Trophoblast cell (in vitro differentiated cells and primary cell): ENCODE data around the gene RIN2.

ENCODE experiments used
- DNase-seq, 2 donors: peaks; one replicate each; pipeline ENCODE4 v3.0.0-alpha.2; 2016
- H2AFZ ChIP-seq: 2 replicates; pipeline ENCODE4 v1.6.1; 2013; ENCODE audit warnings: low read length, moderate library complexity, mild to moderate bottlenecking; ENCODE audit not compliant: insufficient read depth, poor library complexity
- H2AK5ac ChIP-seq: 2 replicates; pipeline ENCODE4 v1.6.1; 2013; ENCODE audit warnings: mild to moderate bottlenecking, low read length
- H2BK120ac ChIP-seq: 2 replicates; pipeline ENCODE4 v1.6.1; 2013; ENCODE audit warnings: low read length, mild to moderate bottlenecking, moderate library complexity; ENCODE audit not compliant: insufficient read depth, poor library complexity
- H2BK12ac ChIP-seq: 2 replicates; pipeline ENCODE4 v1.6.1; 2013; ENCODE audit warnings: mild to moderate bottlenecking, low read length, moderate library complexity
- H2BK5ac ChIP-seq: 2 replicates; pipeline ENCODE4 v1.6.1; 2013; ENCODE audit warnings: low read length, low read depth, moderate library complexity, mild to moderate bottlenecking; ENCODE audit not compliant: poor library complexity
- H3K14ac ChIP-seq: 2 replicates; pipeline ENCODE4 v1.6.1; 2013; ENCODE audit warnings: mild to moderate bottlenecking, low read length
- H3K18ac ChIP-seq: 2 replicates; pipeline ENCODE4 v1.6.1; 2013; ENCODE audit warnings: mild to moderate bottlenecking, low read length
- H3K23ac ChIP-seq: 2 replicates; pipeline ENCODE4 v1.6.1; 2013; ENCODE audit warnings: low read length
- H3K27ac ChIP-seq: 2 replicates; pipeline ENCODE4 v1.5.1; 2013; ENCODE audit warnings: low read depth, mild to moderate bottlenecking, inconsistent platforms, low read length, moderate library complexity
- H3K27me3 ChIP-seq: 2 replicates; pipeline ENCODE4 v1.6.1; 2013; ENCODE audit warnings: inconsistent platforms, mild to moderate bottlenecking, low read length, moderate library complexity; ENCODE audit not compliant: insufficient read depth
- H3K36me3 ChIP-seq, 2 experiments: 1 replicate in 1 of 2; 2 replicates in 1 of 2; pipeline ENCODE4 v1.6.1; 2013; ENCODE audit warnings: low read length in 2 of 2, mild to moderate bottlenecking in 2 of 2, moderate library complexity in 1 of 2; ENCODE audit not compliant: insufficient read depth in 2 of 2, control insufficient read depth in 1 of 2
- H3K4ac ChIP-seq: 2 replicates; pipeline ENCODE4 v1.6.1; 2013; ENCODE audit warnings: low read depth, mild to moderate bottlenecking, low read length, moderate library complexity
- H3K4me1 ChIP-seq, 2 experiments: 1 replicate in 1 of 2; 2 replicates in 1 of 2; pipeline ENCODE4 v1.6.1; 2013; ENCODE audit warnings: low read length in 2 of 2, mild to moderate bottlenecking in 2 of 2, moderate library complexity in 1 of 2; ENCODE audit not compliant: insufficient read depth in 2 of 2, control insufficient read depth in 1 of 2
- H3K4me2 ChIP-seq: 2 replicates; pipeline ENCODE4 v1.6.1; 2013; ENCODE audit warnings: inconsistent platforms, mild to moderate bottlenecking, low read length, moderate library complexity
- H3K4me3 ChIP-seq: 2 replicates; pipeline ENCODE4 v1.5.1; 2013; ENCODE audit warnings: mild to moderate bottlenecking, low read depth, low read length, inconsistent platforms
- H3K79me1 ChIP-seq: one replicate; pipeline ENCODE4 v1.6.1; 2013; ENCODE audit warnings: low read length
- H3K79me2 ChIP-seq: 2 replicates; pipeline ENCODE4 v1.6.1; 2013; ENCODE audit warnings: low read length, mild to moderate bottlenecking; ENCODE audit not compliant: control insufficient read depth, insufficient read depth, poor library complexity
- H3K9ac ChIP-seq: 2 replicates; pipeline ENCODE4 v1.6.1; 2013; ENCODE audit warnings: mild to moderate bottlenecking, low read length
- H3K9me3 ChIP-seq: 2 replicates; pipeline ENCODE4 v1.6.1; 2013; ENCODE audit warnings: low read depth, mild to moderate bottlenecking, control low read depth, inconsistent platforms, low read length; ENCODE audit not compliant: insufficient read depth
- H4K12ac ChIP-seq: 2 replicates; pipeline ENCODE4 v1.6.1; 2013; ENCODE audit warnings: low read depth, mild to moderate bottlenecking, low read length, moderate library complexity
- H4K8ac ChIP-seq: 2 replicates; pipeline ENCODE4 v1.6.1; 2013; ENCODE audit warnings: low read depth, mild to moderate bottlenecking, low read length, moderate library complexity
- H4K91ac ChIP-seq: one replicate; pipeline ENCODE4 v1.6.1; 2013; ENCODE audit warnings: low read depth, mild to moderate bottlenecking, low read length, moderate library complexity
- WGBS: extraction: QIAGEN DNeasy Blood & Tissue Kit; methylation state at CpG from one replicate; pipeline ENCODE4 v1.1.7; 2013; ENCODE audit warnings: missing lambda C conversion rate; ENCODE audit not compliant: insufficient read length, insufficient coverage; ENCODE audit errors: extremely low coverage; 5-methylcytosine and 5-hydroxymethylcytosine counted together

The RIN2 gene

GRCh38 chr20:19787366-19787765 is 29.3 kb downstream of the RIN2 start:
- no peak overlapping the region for H3K23ac ChIP-seq
- H3K79me1 ChIP-seq = peaks cover 22% of the 10 kb centered on the region
- no peak overlapping the region for H3K4me2 ChIP-seq
- no CpG with 5 or more reads among the region's 3 CpGs for WGBS
- no peak overlapping the region for H2BK5ac ChIP-seq
- no peak for DNase-seq
- no peak overlapping the region for H3K9ac ChIP-seq
- no peak overlapping the region for H4K91ac ChIP-seq
- H3K4ac ChIP-seq = no peak overlapping the region
- no peak overlapping the region for H4K12ac ChIP-seq
- H2AK5ac ChIP-seq = no peak overlapping the region
- H3K79me2 ChIP-seq = peaks cover 5% of the 10 kb centered on the region
- no peak overlapping the region for H3K14ac ChIP-seq
- no peak overlapping the region for H2AFZ ChIP-seq
- H3K18ac ChIP-seq = no peak overlapping the region
- H3K27me3 ChIP-seq = no peaks in the 10 kb centered on the region
- no peak overlapping the region for H3K27ac ChIP-seq
- H4K8ac ChIP-seq = no peak overlapping the region
- no peak overlapping the region for H2BK120ac ChIP-seq
- no peaks in the 10 kb centered on the region for H3K9me3 ChIP-seq
- peaks cover 0 to under 1% of the 10 kb centered on the region in 2 experiments for H3K36me3 ChIP-seq
- no peak overlapping the region for H2BK12ac ChIP-seq
- peaks cover 17 to 27% of the 10 kb centered on the region in 2 experiments for H3K4me1 ChIP-seq
- H3K4me3 ChIP-seq = no peak overlapping the region

- Histone ChIP-seq H3K9me3 (no peaks in the 10 kb centered on the region), H3K79me1 (peaks cover 13% of the 10 kb centered on the region), H3K4me1 (peaks cover 8 to 14% of the 10 kb centered on the region in 2 experiments), H2BK120ac (no peak overlapping the region), H4K91ac (no peak overlapping the region), H3K9ac (no peak overlapping the region), H3K14ac (no peak overlapping the region), H4K8ac (no peak overlapping the region), H2AFZ (no peak overlapping the region), H2BK12ac (no peak overlapping the region), H3K23ac (no peak overlapping the region), H2AK5ac (no peak overlapping the region), H3K36me3 (peaks cover 0 to 4% of the 10 kb centered on the region in 2 experiments), H2BK5ac (no peak overlapping the region), H3K79me2 (peaks cover 2% of the 10 kb centered on the region), H3K4ac (no peak overlapping the region), H3K4me3 (no peak overlapping the region), H3K27ac (no peak overlapping the region), H4K12ac (no peak overlapping the region), H3K4me2 (no peak overlapping the region), H3K27me3 (no peaks in the 10 kb centered on the region), H3K18ac (no peak overlapping the region)
- no CpG with 5 or more reads among the region's 5 CpGs for WGBS
- no peak for DNase-seq
These were observed 31.0 kb downstream of the RIN2 start for GRCh38 chr20:19789009-19789408.

GRCh38 chr20:19789446-19789845 is 31.4 kb downstream of the RIN2 start:
- no peak overlapping the region for H4K91ac ChIP-seq
- H2AK5ac ChIP-seq = no peak overlapping the region
- no peak overlapping the region for H2BK5ac ChIP-seq
- H3K4ac ChIP-seq = no peak overlapping the region
- H3K79me2 ChIP-seq = peaks cover 2% of the 10 kb centered on the region
- peaks cover 8 to 13% of the 10 kb centered on the region in 2 experiments for H3K4me1 ChIP-seq
- WGBS = no CpG with 5 or more reads among the region's 2 CpGs
- peak overlapping the region; percentile 91 for H2BK12ac ChIP-seq
- no peak overlapping the region for H3K4me2 ChIP-seq
- no peaks in the 10 kb centered on the region for H3K27me3 ChIP-seq
- no peak overlapping the region for H3K14ac ChIP-seq
- H3K4me3 ChIP-seq = no peak overlapping the region
- H3K9ac ChIP-seq = no peak overlapping the region
- H3K27ac ChIP-seq = no peak overlapping the region
- no peak overlapping the region for H3K23ac ChIP-seq
- no peak overlapping the region for H4K12ac ChIP-seq
- no peak overlapping the region for H3K18ac ChIP-seq
- H3K79me1 ChIP-seq = peaks cover 13% of the 10 kb centered on the region
- no peak overlapping the region for H2AFZ ChIP-seq
- no peaks in the 10 kb centered on the region for H3K9me3 ChIP-seq
- peak overlapping the region; percentile 56 for H4K8ac ChIP-seq
- no peak for DNase-seq
- peaks cover 0 to 4% of the 10 kb centered on the region in 2 experiments for H3K36me3 ChIP-seq
- H2BK120ac ChIP-seq = no peak overlapping the region

- no peak overlapping the region for H3K4me2 ChIP-seq
- H3K27me3 ChIP-seq = no peaks in the 10 kb centered on the region
- no peak overlapping the region for H2AK5ac ChIP-seq
- no peak overlapping the region for H3K18ac ChIP-seq
- no peak overlapping the region for H3K9ac ChIP-seq
- no peak overlapping the region for H3K4me3 ChIP-seq
- no peaks in the 10 kb centered on the region for H3K9me3 ChIP-seq
- H3K79me1 ChIP-seq = peaks cover 3% of the 10 kb centered on the region
- no CpG with 5 or more reads among the region's 2 CpGs for WGBS
- H4K8ac ChIP-seq = no peak overlapping the region
- peaks cover 0 to 3% of the 10 kb centered on the region in 2 experiments for H3K4me1 ChIP-seq
- no peak overlapping the region for H3K14ac ChIP-seq
- no peak for DNase-seq
- H3K4ac ChIP-seq = no peak overlapping the region
- no peak overlapping the region for H3K23ac ChIP-seq
- H3K79me2 ChIP-seq = no peaks in the 10 kb centered on the region
- no peak overlapping the region for H4K12ac ChIP-seq
- H2AFZ ChIP-seq = no peak overlapping the region
- H4K91ac ChIP-seq = no peak overlapping the region
- H2BK5ac ChIP-seq = no peak overlapping the region
- H2BK12ac ChIP-seq = peak overlapping the region; percentile 58
- H3K36me3 ChIP-seq = peaks cover 0 to 4% of the 10 kb centered on the region in 2 experiments
- no peak overlapping the region for H2BK120ac ChIP-seq
- H3K27ac ChIP-seq = no peak overlapping the region
These were observed 33.8 kb downstream of the RIN2 start for GRCh38 chr20:19791887-19792286.
